NK-92 (cell line): ENCODE results near the gene RAE1.

ENCODE experiments used
- DNase-seq: peaks from one replicate; lab custom pipeline; 2025; ENCODE audit not compliant: unreplicated experiment; lab: John Stamatoyannopoulos, UW

The RAE1 gene

DNA sequence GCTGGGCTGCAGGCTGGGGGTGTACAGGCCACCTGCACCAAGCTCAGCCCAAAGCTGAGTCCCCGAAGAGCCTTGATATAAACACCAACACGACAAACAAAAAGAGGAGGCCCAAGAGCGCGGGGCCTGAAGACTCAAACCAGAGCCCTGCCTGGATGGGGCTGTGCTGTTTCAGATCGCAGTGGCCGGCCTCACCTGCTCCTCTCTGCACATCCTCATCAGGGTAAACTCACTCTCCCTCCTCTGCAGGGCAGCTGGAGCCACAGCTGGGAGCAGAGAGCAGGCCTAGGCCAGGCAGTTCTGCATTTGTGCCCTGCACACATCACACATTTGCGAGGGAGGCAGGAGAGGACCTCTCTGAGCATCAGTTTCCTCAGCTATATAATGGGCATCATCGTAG, 36.4 kb downstream of the RAE1 start:
- DNase-seq = no peak

GRCh38 chr20:57387945-57388371, 36.9 kb downstream of the RAE1 start:
- DNase-seq = no peak

GRCh38 chr20:57388953-57389694, 38.1 kb downstream of the RAE1 start:
- no peak for DNase-seq

DNA sequence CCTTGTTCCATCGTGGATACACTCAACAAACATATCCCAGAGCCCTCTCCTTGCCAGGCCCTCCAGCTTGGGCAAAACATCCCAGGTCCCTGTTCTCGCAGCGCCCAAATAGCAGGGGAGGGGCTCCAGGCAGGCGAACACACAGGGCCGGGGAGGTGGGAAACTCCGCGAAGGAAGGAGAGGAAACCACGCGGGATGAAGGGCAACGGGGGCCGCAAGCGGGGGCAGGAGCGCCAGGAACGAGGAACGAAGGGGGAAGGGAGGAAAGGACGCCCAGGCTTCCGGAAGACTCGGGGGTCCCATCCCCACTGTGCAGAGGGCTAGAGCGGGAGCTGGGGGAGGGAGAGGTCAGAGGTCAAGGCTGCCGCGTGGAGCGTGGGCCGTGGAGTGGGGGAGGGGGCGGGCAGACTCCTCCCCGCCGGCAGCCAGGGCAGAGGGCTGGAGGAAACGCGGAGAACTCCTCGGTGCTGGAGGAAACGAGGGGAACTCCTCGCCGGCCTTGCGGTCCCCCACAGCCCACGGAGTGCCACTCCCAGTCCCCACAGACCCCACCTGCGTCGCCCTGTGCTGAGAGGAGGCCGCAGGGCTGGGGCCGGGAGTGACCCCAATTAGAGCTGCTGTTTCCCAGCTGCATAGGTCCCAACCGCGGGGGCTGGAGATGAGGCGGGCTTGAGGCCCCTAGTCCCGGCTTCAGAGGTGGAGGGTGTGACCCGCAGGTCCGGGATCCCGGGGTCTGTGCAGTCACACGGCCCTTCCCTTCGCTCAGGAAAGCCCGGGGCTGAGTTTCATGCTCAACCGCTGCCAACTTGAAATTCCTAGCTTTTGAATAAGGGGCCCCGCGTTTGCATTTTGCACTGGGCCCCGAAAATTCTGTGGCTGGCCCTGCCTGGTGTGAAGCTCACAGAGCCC, 38.9 kb downstream of the RAE1 start:
- DNase-seq = no peak

GRCh38 chr20:57390604-57391438, 39.8 kb downstream of the RAE1 start, which contains the start of gene RBM38:
Gene RBM38, plus strand, starts transcription at chr20:57391396. Its CDS starts 186 bp downstream, at chr20:57391582.
- no peak for DNase-seq

DNA sequence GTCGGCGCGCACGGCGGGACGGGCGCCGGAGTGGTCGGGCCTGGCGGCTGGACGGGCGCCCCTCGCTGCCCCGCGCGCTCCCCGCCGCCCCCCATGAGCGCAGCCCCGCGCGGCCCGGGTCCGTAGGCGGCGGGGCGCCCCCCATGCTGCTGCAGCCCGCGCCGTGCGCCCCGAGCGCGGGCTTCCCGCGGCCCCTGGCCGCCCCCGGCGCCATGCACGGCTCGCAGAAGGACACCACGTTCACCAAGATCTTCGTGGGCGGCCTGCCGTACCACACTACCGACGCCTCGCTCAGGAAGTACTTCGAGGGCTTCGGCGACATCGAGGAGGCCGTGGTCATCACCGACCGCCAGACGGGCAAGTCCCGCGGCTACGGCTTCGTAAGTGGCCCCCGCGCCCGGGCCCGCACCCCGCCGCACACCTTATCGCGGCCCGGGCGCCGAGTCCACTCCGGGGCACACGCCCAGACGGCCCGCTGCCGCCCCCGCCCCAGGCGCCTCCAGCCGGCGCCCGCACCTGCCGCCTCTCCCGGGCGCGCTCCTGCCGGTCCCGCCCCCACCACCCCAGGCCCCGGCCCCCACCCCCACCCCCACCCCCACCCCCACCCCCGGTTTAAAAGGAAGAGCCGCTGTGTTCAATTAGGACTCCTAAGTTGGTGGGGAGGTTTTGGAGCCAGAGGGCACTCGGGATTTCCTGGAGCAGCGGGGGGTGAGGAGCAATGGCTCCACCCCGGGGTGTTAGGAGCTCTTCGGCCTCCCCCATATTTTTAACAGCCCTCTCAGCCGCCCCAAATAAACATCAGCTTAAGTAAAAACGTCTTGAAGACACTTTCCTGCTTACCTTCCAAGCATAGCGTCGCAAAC, 40.6 kb downstream of the RAE1 start:
- DNase-seq = no peak

DNA sequence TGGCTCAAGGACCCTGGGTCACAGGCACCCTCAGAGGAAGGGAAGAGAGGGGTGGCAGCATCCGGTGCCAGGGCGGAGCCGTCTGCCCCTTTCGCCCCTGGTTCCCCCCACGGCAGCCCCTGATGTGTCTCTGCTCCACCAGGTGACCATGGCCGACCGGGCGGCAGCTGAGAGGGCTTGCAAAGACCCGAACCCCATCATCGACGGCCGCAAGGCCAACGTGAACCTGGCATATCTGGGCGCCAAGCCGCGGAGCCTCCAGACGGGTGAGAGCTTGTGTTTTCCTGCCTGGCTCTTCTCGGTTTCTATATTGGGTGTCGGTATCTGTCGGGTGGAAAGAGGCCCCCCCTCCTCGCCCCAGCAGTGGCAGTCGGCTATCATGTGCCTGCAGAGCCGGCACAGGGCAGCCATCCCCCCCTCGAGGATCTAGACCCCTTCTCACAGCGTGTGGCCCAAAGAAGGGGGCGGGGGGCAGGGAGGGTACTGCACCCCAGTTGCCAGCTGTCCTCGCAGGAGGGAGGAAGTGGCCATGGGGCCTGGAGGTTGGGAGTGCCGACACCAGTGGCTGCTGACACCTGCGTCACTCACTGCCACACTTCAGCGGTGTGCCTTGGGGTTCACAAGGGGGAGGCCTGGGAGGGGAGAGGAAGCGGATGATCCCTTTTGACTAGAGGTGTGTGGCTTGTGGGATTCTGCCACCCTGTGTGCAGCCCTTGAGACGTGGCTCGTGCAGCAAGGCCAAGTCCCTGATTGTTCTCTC, 41.6 kb downstream of the RAE1 start:
- DNase-seq = peak; percentile 25

DNA sequence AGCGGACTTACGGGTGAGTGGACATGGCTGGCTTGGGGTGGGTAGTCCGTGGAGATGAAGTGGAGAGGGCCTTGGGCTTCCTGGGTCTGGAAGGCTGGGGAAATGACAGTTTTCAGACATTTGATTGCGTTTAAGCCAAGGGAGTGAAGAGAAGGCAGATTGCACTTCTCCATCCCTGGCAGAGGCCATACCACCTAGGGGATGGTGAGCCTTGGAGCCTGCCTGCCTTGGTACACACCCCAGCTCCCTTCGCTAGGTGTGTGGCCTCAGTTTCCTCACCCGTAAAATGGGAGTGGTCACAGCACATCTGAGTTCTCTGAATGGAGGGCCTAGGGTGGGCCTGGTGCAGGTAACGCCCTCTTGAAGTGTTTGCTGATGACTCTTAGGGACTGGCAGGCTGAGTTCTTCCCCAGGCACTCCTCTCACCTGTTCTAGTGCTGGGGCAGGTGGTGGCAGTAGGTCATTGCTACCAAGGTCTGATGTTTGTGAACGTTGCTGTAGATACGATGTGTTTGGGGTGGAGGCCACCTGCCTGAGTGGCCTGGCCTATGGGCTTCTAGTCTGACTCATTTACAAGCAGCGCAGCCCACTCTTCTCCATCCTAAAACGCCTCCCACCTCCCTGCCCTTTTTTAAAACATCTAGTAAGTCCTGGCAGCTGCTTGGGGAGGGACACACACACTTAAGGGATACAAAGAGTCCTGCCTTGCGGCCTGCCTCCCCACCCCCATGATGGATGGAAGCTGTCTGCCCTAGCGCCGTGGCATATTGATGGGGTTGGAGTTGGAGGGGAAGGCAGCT, 42.5 kb downstream of the RAE1 start:
- no peak for DNase-seq

DNA sequence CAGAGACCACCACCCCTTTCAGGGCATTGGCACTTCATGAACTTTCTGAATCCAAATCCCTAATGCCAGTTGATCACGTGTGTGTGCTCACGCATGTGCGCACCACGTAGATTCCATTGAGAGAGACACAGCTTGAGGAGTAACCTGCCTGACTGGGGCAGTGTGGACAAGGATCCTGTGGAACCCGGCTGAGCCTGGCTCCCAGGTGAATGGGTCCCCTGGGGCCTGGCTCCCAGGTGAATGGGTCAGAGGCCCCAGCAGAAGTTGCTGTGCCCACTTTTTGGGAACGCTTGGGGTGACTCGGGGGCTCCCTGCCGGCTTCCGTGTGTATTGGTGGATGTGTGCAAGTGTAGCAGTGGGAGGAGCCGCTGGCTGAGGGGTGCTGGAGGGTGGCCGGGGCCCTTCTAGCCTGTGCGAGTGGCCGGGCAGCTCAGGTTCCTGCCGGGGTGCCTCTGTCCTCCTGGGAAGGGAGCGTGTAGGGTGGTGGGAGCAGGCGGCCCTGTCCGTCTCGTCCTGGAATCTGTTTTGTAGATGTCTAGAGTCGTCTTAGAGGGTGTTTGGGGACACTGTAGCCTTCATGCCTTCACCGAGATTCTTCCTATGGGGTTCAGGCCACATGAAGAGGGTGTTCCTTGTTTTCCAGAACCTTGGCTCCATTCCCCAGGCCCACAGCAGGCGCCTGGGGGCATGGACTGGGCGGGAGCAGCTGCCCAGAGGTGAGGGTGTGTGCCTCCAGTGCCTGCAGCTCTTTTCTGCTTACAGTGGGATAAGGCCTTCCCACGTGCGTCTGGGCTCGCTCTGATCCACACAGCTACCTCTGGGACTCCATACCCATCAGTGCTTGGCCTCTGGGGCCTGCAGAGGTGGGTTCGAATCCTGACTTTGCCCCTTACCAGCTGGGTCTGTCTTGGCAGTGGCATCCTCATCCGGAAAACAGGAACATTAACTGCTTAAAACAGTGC, 43.3 kb downstream of the RAE1 start:
- no peak for DNase-seq

- no peak for DNase-seq
Measured at GRCh38 chr20:57395111-57395966, 44.3 kb downstream of the RAE1 start.

DNA sequence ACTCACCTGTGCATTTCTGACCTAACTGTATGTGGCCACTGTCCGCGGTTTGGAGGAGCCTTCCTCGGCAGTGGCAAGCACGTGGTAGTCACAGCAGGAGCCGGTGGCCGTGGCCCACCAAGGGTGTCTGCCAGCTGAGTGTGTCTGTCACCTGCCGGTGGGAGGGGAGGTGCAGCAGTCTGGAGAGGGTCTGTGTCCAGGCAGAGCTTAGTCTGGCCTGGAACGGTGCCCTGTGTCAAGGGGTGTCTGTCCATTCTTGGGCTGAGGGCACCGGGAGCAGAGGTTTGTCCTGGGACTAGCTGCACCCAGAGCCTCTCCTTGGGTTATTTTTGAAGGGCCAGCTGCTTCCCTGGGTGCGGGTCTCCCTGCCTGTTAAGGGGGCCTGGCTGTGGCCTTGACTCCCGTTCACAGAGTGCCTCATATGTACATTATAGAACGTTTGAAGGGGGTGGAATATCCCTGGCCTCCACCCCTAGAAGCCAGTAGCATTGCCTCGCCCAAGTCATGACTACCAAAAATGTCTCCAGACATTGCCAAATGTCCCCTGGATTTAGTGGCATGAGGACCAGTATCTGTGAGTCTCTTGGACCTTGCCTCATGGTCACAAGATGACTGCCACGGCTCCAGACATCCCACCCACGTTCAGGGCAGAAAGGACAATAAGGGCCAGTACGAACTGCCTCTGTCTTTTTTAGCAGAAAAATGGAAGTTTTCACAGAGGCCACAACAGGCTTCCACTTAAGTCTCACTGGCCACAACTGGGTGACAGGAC, 45.3 kb downstream of the RAE1 start:
- DNase-seq = no peak

DNA sequence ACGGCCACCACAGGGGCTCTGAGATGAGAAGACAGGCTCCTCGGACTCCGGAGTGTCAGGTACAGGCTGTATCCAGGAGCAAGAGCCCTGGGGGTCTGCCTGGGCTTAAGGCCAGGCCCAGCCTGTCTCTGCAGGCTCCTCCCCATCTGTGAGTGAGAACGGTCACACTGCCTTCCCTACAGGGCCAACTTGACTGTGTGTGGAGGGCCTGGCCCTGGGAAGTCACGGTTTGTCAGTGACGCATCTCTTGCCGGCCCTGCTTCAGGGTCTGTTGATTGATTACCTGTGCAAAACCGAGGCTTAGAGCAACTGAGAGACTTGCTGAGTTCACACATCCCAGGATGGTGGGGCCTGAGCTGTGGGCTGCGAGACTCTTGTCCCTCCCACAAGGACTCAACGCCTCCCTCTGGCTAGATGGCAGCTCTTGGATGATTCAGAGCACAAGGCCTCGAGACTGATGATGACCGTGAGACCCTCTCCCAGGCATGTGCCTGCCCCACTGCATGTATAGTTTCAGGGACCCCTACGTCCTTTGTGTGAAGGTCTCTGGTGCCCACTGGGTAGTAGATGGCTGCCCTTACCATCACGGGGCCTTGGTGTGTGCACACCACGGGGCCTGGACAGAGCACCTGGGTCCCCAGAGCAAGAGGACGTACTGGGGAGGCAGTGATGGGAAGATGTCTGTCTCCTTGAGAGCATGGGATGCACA, 46.1 kb downstream of the RAE1 start:
- no peak for DNase-seq

GRCh38 chr20:57397693-57398108, 46.6 kb downstream of the RAE1 start:
- no peak for DNase-seq

DNA sequence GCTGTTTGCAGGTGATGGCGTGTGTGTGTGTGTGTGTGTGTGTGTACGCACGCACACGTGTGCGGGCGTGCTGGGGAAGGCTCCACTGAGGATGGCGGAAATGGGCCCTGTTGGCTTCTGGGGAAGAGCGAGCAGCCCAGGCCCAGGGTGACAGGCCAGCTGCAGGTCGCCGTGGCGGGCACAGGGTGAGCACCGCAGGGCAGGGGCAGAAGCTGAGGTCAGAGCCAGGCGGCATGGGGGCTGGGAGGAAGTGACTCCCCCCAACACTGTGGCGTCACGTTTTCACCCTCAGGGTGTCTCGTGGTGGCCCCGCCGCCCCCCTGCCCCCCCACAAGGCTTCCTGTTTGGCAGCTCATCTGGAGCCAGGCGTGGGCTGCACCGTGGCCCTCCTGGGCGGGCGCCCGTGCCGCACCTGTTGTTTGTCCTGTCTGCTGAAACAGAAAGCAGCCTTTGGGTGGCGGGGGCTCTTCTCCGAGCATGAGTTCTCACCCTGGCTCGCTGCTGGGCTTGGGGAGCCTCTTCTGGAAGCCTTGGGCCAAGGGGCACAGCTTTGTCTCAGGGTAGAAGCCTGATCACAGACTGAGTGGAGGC, 47.3 kb downstream of the RAE1 start:
- DNase-seq = peak; percentile 70
